IPS DF 6.9 (cell line): ENCODE results near the gene GRIN2A.

Experiments
- DNase-seq: peaks from one replicate; pipeline ENCODE4 v3.0.0-alpha.2; 2013; ENCODE audit warnings: low read depth, low spot score
- H3K27ac ChIP-seq: one replicate; pipeline ENCODE4 v1.5.1; 2013; ENCODE audit warnings: low read length, control low read depth
- H3K27me3 ChIP-seq: 2 replicates; pipeline ENCODE4 v1.6.1; 2013; ENCODE audit warnings: mild to moderate bottlenecking, low read length; ENCODE audit not compliant: control insufficient read depth, insufficient read depth
- H3K36me3 ChIP-seq: 2 replicates; pipeline ENCODE4 v1.6.1; 2013; ENCODE audit warnings: low read length; ENCODE audit not compliant: control insufficient read depth, insufficient read depth
- H3K4me1 ChIP-seq: 2 replicates; pipeline ENCODE4 v1.6.1; 2013; ENCODE audit warnings: low read length; ENCODE audit not compliant: control insufficient read depth, insufficient read depth
- H3K4me3 ChIP-seq: 2 replicates; pipeline ENCODE4 v1.5.1; 2013; ENCODE audit warnings: mild to moderate bottlenecking, low read length
- H3K9me3 ChIP-seq: 2 replicates; pipeline ENCODE4 v1.6.1; 2013; ENCODE audit warnings: low read length, inconsistent platforms; ENCODE audit not compliant: control insufficient read depth, insufficient read depth
- WGBS: extraction: QIAGEN DNeasy Blood & Tissue Kit; methylation state at CpG from one replicate; pipeline ENCODE4 v1.1.7; 2013; ENCODE audit warnings: mixed read lengths, missing lambda C conversion rate; ENCODE audit not compliant: insufficient read length, insufficient coverage; 5-methylcytosine and 5-hydroxymethylcytosine counted together

Gene GRIN2A

GRCh38 chr16:9723136-9723535 lies 459.1 kb downstream of the GRIN2A start:
- no peak overlapping the region for H3K27ac ChIP-seq
- no peak for DNase-seq
- H3K36me3 ChIP-seq = no peaks in the 10 kb centered on the region
- no peaks in the 10 kb centered on the region for H3K9me3 ChIP-seq
- H3K4me1 ChIP-seq = no peaks in the 10 kb centered on the region
- H3K4me3 ChIP-seq = no peak overlapping the region
- no peaks in the 10 kb centered on the region for H3K27me3 ChIP-seq

- H3K4me3 ChIP-seq = no peak overlapping the region
- H3K27ac ChIP-seq = no peak overlapping the region
- H3K4me1 ChIP-seq = no peaks in the 10 kb centered on the region
- no peaks in the 10 kb centered on the region for H3K27me3 ChIP-seq
- no peaks in the 10 kb centered on the region for H3K36me3 ChIP-seq
- DNase-seq = no peak
- WGBS = no CpG with 5 or more reads among the region's 6 CpGs
- no peaks in the 10 kb centered on the region for H3K9me3 ChIP-seq
Measured at GRCh38 chr16:9713907-9714306, 468.3 kb downstream of the GRIN2A start.

DNA sequence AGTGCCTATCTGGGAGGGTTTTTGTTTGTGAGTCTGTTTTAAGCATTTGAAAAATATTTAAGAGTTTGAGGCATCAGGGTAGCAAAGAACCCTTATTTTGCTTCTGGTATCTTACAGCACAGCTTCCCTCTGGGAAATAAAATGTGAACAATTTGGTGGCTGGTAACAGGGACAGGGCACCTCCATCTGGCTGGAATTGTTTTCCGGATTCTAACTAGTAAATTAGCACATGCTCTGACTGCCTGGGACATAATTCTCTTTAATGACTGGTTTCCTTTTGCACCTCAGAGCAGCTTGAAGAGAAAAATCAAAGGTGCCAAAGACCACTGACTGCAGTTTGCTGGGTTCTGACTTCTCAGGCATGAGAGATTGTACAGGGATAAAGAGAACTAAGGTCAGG lies 469.1 kb downstream of the GRIN2A start:
- no peaks in the 10 kb centered on the region for H3K27me3 ChIP-seq
- H3K9me3 ChIP-seq = no peaks in the 10 kb centered on the region
- H3K4me3 ChIP-seq = no peak overlapping the region
- H3K4me1 ChIP-seq = no peaks in the 10 kb centered on the region
- no peak overlapping the region for H3K27ac ChIP-seq
- no peak for DNase-seq
- no peaks in the 10 kb centered on the region for H3K36me3 ChIP-seq
- WGBS = no CpG with 5 or more reads among the region's 1 CpG

DNA sequence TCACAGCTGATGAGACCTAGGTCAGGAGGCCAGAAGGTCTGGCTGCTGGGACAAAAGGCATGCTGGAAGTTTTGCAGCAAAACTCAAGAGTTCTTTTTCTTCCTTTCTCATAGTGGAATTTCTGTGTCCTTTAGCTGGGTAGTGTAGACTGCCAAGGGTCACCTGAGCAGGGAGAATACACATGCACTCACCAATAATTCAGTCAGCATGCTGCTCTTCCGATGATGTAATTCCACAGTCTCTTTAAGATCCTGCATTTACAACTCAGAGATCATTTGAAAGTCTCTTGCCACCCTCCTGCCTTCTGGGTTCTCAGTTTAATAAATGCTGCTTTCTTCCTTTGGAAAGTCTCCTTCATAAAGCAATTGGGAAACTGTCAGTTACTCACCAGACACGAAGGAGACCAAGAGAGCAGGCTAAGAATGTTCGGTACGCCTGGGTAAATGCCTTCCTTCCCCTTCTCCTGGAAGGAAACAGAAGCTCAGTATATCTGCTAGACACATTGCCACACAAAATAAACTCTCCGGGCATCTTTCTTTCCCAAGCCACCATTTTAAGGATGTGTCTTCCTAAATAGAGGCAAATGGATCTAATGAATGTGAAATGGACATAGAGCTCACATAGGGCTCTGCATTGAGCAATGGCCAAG lies 473.1 kb downstream of the GRIN2A start:
- no peak for DNase-seq
- Histone ChIP-seq H3K4me3 (no peak overlapping the region), H3K36me3 (no peaks in the 10 kb centered on the region), H3K4me1 (no peaks in the 10 kb centered on the region; the same call in 1 of the 2 replicates), H3K9me3 (no peaks in the 10 kb centered on the region), H3K27me3 (no peaks in the 10 kb centered on the region), H3K27ac (no peak overlapping the region)
- WGBS = no CpG with 5 or more reads among the region's 5 CpGs

- no CpG with 5 or more reads among the region's 6 CpGs for WGBS
- no peaks in the 10 kb centered on the region for H3K27me3 ChIP-seq
- no peak for DNase-seq
- H3K36me3 ChIP-seq = no peaks in the 10 kb centered on the region
- H3K9me3 ChIP-seq = no peaks in the 10 kb centered on the region
- no peaks in the 10 kb centered on the region; the same call in 1 of the 2 replicates for H3K4me1 ChIP-seq
- H3K4me3 ChIP-seq = no peak overlapping the region
- H3K27ac ChIP-seq = no peak overlapping the region
Measured at GRCh38 chr16:9706217-9706836, 475.9 kb downstream of the GRIN2A start.

- no peaks in the 10 kb centered on the region for H3K36me3 ChIP-seq
- no peaks in the 10 kb centered on the region; the same call in 1 of the 2 replicates for H3K4me1 ChIP-seq
- no peak overlapping the region for H3K4me3 ChIP-seq
- no peaks in the 10 kb centered on the region for H3K9me3 ChIP-seq
- no peak overlapping the region for H3K27ac ChIP-seq
- no peak for DNase-seq
- no peaks in the 10 kb centered on the region for H3K27me3 ChIP-seq
- WGBS = no CpG with 5 or more reads among the region's 1 CpG
Measured at GRCh38 chr16:9703731-9704130, 478.5 kb downstream of the GRIN2A start.
